GM12878 (cell line): ENCODE results near the gene PADI1. TPM values are rescaled to one million over a fixed set of nuclear protein-coding genes. Genes with fewer than 3 reads are reported as not detected.

Experiments used
- microRNA-seq: library from miRNA; unstranded; fragments of <30 nt; microRNA quantifications from one replicate; pipeline ENCODE4, GENCODE V29; 2018
- polyA plus RNA-seq, 11 experiments: library from polyadenylated mRNA; depleted of rRNA in 4 of 11; unstranded in 6 of 11; stranded (reverse) in 5 of 11; fragments of >200 nt; fragmentation: Nextera tagmentation in 4 of 11; fragmentation: Illumina TruSeq in 1 of 11; extraction: Ambion mirVana in 4 of 11; extraction: Trizol in 1 of 11; gene quantifications; 1 replicate in 1 of 11; 2 replicates in 10 of 11; pipeline versions ENCODE4 v1.2.1 to v1.2.3, GENCODE V29; 2011 to 2016; ENCODE audit warnings: inconsistent platforms in 2 of 11, missing spikeins in 2 of 11, low read depth in 1 of 11
- small RNA-seq: library from RNA; depleted of rRNA; stranded (forward); fragments of <200 nt; gene quantifications from one replicate; pipeline ENCODE3, GENCODE V24; 2014
- total RNA-seq, 4 experiments: library from RNA; depleted of rRNA in 3 of 4; stranded (reverse); fragments of >200 nt in 3 of 4; fragmentation: Illumina TruSeq in 1 of 4; extraction: Trizol in 1 of 4; gene quantifications; 2 replicates each; pipeline versions ENCODE4 v1.2.1 to v1.2.3, GENCODE V29; 2013 to 2021

Gene PADI1
- total and polyA plus RNA-seq, 10 of the 15 experiments (the other 5 are each of a cell fraction or from before 2014, with no cell fraction given) = 0.05 TPM; not detected in 9

Small RNAs within 50 kb of the gene (microRNA-seq; reads per million reads assigned to microRNA genes)
- gene MIR3972 = not detected

Small RNAs within 50 kb of the gene (small RNA-seq; reads per million reads assigned to genes)
- gene MIR3972 = not detected

Other genes with a start within 250 kb of the PADI1 start
Only the 7 nearest of the 8 such genes appear.
- gene MFAP2, start 224.5 kb upstream of the PADI1 start, total RNA-seq (2014; rRNA removed) = not detected in 2 replicates
- not detected in 2 replicates for gene MFAP2, start 224.5 kb upstream of the PADI1 start, total RNA-seq (2014; rRNA removed; fragmentation: Illumina TruSeq; extraction: Trizol)
- not detected in 2 replicates for gene MFAP2, start 224.5 kb upstream of the PADI1 start, total RNA-seq (2021)
- gene MFAP2, start 224.5 kb upstream of the PADI1 start, polyA plus RNA-seq (2011; rRNA removed) = not detected in 2 replicates
- gene MFAP2, start 224.5 kb upstream of the PADI1 start, polyA plus RNA-seq (2014; fragmentation: Illumina TruSeq; extraction: Trizol) = not detected in 2 replicates
- not detected for gene MFAP2, start 224.5 kb upstream of the PADI1 start, polyA plus RNA-seq (2014; fragmentation: Nextera tagmentation; extraction: Ambion mirVana)
- gene MFAP2, start 224.5 kb upstream of the PADI1 start, polyA plus RNA-seq (2014; rRNA removed) = not detected in 2 replicates
- under 1 TPM in 1 of 2 experiments, not detected in 1; 0.16 TPM for gene MFAP2, start 224.5 kb upstream of the PADI1 start, polyA plus RNA-seq (2016; fragmentation: Nextera tagmentation; extraction: Ambion mirVana)
- 14.1 and 20.3 TPM in 2 replicates for gene ATP13A2, start 193.2 kb upstream of the PADI1 start, total RNA-seq (2014; rRNA removed)
- gene ATP13A2, start 193.2 kb upstream of the PADI1 start, total RNA-seq (2014; rRNA removed; fragmentation: Illumina TruSeq; extraction: Trizol) = 6.9 and 8.4 TPM in 2 replicates
- 23.9 and 30.5 TPM in 2 replicates for gene ATP13A2, start 193.2 kb upstream of the PADI1 start, total RNA-seq (2021)
- gene ATP13A2, start 193.2 kb upstream of the PADI1 start, polyA plus RNA-seq (2011; rRNA removed) = 3.1 and 6.0 TPM in 2 replicates
- gene ATP13A2, start 193.2 kb upstream of the PADI1 start, polyA plus RNA-seq (2014; fragmentation: Illumina TruSeq; extraction: Trizol) = 1.6 and 7.6 TPM in 2 replicates
- under 1 TPM; 0.24 to 0.75 TPM for gene ATP13A2, start 193.2 kb upstream of the PADI1 start, polyA plus RNA-seq (2014; fragmentation: Nextera tagmentation; extraction: Ambion mirVana)
- gene ATP13A2, start 193.2 kb upstream of the PADI1 start, polyA plus RNA-seq (2014; rRNA removed) = 21.4 and 23.3 TPM in 2 replicates
- 10 to 100 TPM in 1 of 2 experiments, 1 to 10 TPM in 1; 4.2 to 19.3 TPM for gene ATP13A2, start 193.2 kb upstream of the PADI1 start, polyA plus RNA-seq (2016; fragmentation: Nextera tagmentation; extraction: Ambion mirVana)
- 185 and 207 TPM in 2 replicates for gene SDHB, start 151.1 kb upstream of the PADI1 start, total RNA-seq (2014; rRNA removed)
- 147 and 157 TPM in 2 replicates for gene SDHB, start 151.1 kb upstream of the PADI1 start, total RNA-seq (2014; rRNA removed; fragmentation: Illumina TruSeq; extraction: Trizol)
- gene SDHB, start 151.1 kb upstream of the PADI1 start, total RNA-seq (2021) = 122 and 124 TPM in 2 replicates
- gene SDHB, start 151.1 kb upstream of the PADI1 start, polyA plus RNA-seq (2011; rRNA removed) = 319 and 379 TPM in 2 replicates
- gene SDHB, start 151.1 kb upstream of the PADI1 start, polyA plus RNA-seq (2014; fragmentation: Illumina TruSeq; extraction: Trizol) = 192 and 230 TPM in 2 replicates
- gene SDHB, start 151.1 kb upstream of the PADI1 start, polyA plus RNA-seq (2014; fragmentation: Nextera tagmentation; extraction: Ambion mirVana) = 100 to 1,000 TPM; 101 to 215 TPM
- gene SDHB, start 151.1 kb upstream of the PADI1 start, polyA plus RNA-seq (2014; rRNA removed) = 164 and 174 TPM in 2 replicates
- gene SDHB, start 151.1 kb upstream of the PADI1 start, polyA plus RNA-seq (2016; fragmentation: Nextera tagmentation; extraction: Ambion mirVana) = 100 to 1,000 TPM; 249 to 263 TPM
- 0.05 and 0.06 TPM in 2 replicates for gene PADI2, start 85.7 kb upstream of the PADI1 start, total RNA-seq (2014; rRNA removed)
- 0.09 TPM in 2 replicates for gene PADI2, start 85.7 kb upstream of the PADI1 start, total RNA-seq (2014; rRNA removed; fragmentation: Illumina TruSeq; extraction: Trizol)
- gene PADI2, start 85.7 kb upstream of the PADI1 start, total RNA-seq (2021) = 0.18 and 0.21 TPM in 2 replicates
- gene PADI2, start 85.7 kb upstream of the PADI1 start, polyA plus RNA-seq (2011; rRNA removed) = 1.9 and 3.0 TPM in 2 replicates
- 0.06 and 0.19 TPM in 2 replicates for gene PADI2, start 85.7 kb upstream of the PADI1 start, polyA plus RNA-seq (2014; fragmentation: Illumina TruSeq; extraction: Trizol)
- gene PADI2, start 85.7 kb upstream of the PADI1 start, polyA plus RNA-seq (2014; fragmentation: Nextera tagmentation; extraction: Ambion mirVana) = under 1 TPM; 0.05 to 0.09 TPM
- 0.09 and 0.10 TPM in 2 replicates for gene PADI2, start 85.7 kb upstream of the PADI1 start, polyA plus RNA-seq (2014; rRNA removed)
- under 1 TPM in 1 of 2 experiments, not detected in 1; 0.17 TPM for gene PADI2, start 85.7 kb upstream of the PADI1 start, polyA plus RNA-seq (2016; fragmentation: Nextera tagmentation; extraction: Ambion mirVana)
- gene PADI3, start 44.0 kb downstream of the PADI1 start, total RNA-seq (2014; rRNA removed) = not detected in 2 replicates
- gene PADI3, start 44.0 kb downstream of the PADI1 start, total RNA-seq (2014; rRNA removed; fragmentation: Illumina TruSeq; extraction: Trizol) = not detected in 2 replicates
- not detected in 2 replicates for gene PADI3, start 44.0 kb downstream of the PADI1 start, total RNA-seq (2021)
- not detected in 2 replicates for gene PADI3, start 44.0 kb downstream of the PADI1 start, polyA plus RNA-seq (2011; rRNA removed)
- gene PADI3, start 44.0 kb downstream of the PADI1 start, polyA plus RNA-seq (2014; fragmentation: Illumina TruSeq; extraction: Trizol) = 0.01 TPM in 1 of 2 replicates, not detected in the other
- not detected for gene PADI3, start 44.0 kb downstream of the PADI1 start, polyA plus RNA-seq (2014; fragmentation: Nextera tagmentation; extraction: Ambion mirVana)
- gene PADI3, start 44.0 kb downstream of the PADI1 start, polyA plus RNA-seq (2014; rRNA removed) = not detected in 2 replicates
- gene PADI3, start 44.0 kb downstream of the PADI1 start, polyA plus RNA-seq (2016; fragmentation: Nextera tagmentation; extraction: Ambion mirVana) = not detected
- 0.11 TPM in 1 of 2 replicates, not detected in the other for gene PADI4, start 103.1 kb downstream of the PADI1 start, total RNA-seq (2014; rRNA removed)
- gene PADI4, start 103.1 kb downstream of the PADI1 start, total RNA-seq (2014; rRNA removed; fragmentation: Illumina TruSeq; extraction: Trizol) = 0.09 TPM in 1 of 2 replicates, not detected in the other
- 0.13 and 0.15 TPM in 2 replicates for gene PADI4, start 103.1 kb downstream of the PADI1 start, total RNA-seq (2021)
- gene PADI4, start 103.1 kb downstream of the PADI1 start, polyA plus RNA-seq (2011; rRNA removed) = 0.13 and 0.15 TPM in 2 replicates
- 0.09 TPM in 1 of 2 replicates, not detected in the other for gene PADI4, start 103.1 kb downstream of the PADI1 start, polyA plus RNA-seq (2014; fragmentation: Illumina TruSeq; extraction: Trizol)
- gene PADI4, start 103.1 kb downstream of the PADI1 start, polyA plus RNA-seq (2014; fragmentation: Nextera tagmentation; extraction: Ambion mirVana) = under 1 TPM in 1 of 2 experiments, not detected in 1; 0.15 TPM
- gene PADI4, start 103.1 kb downstream of the PADI1 start, polyA plus RNA-seq (2014; rRNA removed) = 0.08 and 0.24 TPM in 2 replicates
- under 1 TPM; 0.39 to 0.47 TPM for gene PADI4, start 103.1 kb downstream of the PADI1 start, polyA plus RNA-seq (2016; fragmentation: Nextera tagmentation; extraction: Ambion mirVana)
- not detected in 2 replicates for gene PADI6, start 167.1 kb downstream of the PADI1 start, total RNA-seq (2014; rRNA removed)
- gene PADI6, start 167.1 kb downstream of the PADI1 start, total RNA-seq (2014; rRNA removed; fragmentation: Illumina TruSeq; extraction: Trizol) = not detected in 2 replicates
- gene PADI6, start 167.1 kb downstream of the PADI1 start, total RNA-seq (2021) = not detected in 2 replicates
- gene PADI6, start 167.1 kb downstream of the PADI1 start, polyA plus RNA-seq (2011; rRNA removed) = not detected in 2 replicates
- gene PADI6, start 167.1 kb downstream of the PADI1 start, polyA plus RNA-seq (2014; fragmentation: Illumina TruSeq; extraction: Trizol) = not detected in 2 replicates
- gene PADI6, start 167.1 kb downstream of the PADI1 start, polyA plus RNA-seq (2014; fragmentation: Nextera tagmentation; extraction: Ambion mirVana) = not detected
- gene PADI6, start 167.1 kb downstream of the PADI1 start, polyA plus RNA-seq (2014; rRNA removed) = not detected in 2 replicates
- gene PADI6, start 167.1 kb downstream of the PADI1 start, polyA plus RNA-seq (2016; fragmentation: Nextera tagmentation; extraction: Ambion mirVana) = not detected